Cardiac fibroblast (primary cell): ENCODE measurements around the gene SRGAP3.

Source experiments
- DNase-seq, 2 donors: peaks; one replicate each; pipeline versions ENCODE4 v3.0.0 to v3.0.0-alpha.2; 2010; ENCODE audit warnings: low read depth in 2 of 2
- H3K4me3 ChIP-seq, 2 donors: replicated peaks in 1 of 2; 1 replicate in 1 of 2; 2 replicates in 1 of 2; pipeline ENCODE4 v1.5.1; 2011; ENCODE audit warnings: low read depth in 2 of 2, low read length in 2 of 2, mild to moderate bottlenecking in 2 of 2, moderate library complexity in 1 of 2
- CTCF ChIP-seq: IDR thresholded peaks from one replicate; pipeline ENCODE4 v1.5.1; 2011; ENCODE audit warnings: low read depth, mild to moderate bottlenecking, low read length, inconsistent platforms

SRGAP3 gene

GRCh38 chr3:9254764-9255163 lies 5.3 kb upstream of the SRGAP3 start:
- DNase-seq = no peak
- H3K4me3 ChIP-seq = no peak overlapping the region
- TF ChIP-seq CTCF = no peak

GRCh38 chr3:9253327-9253726 lies 3.9 kb upstream of the SRGAP3 start:
- DNase-seq = no peak
- no peak overlapping the region for H3K4me3 ChIP-seq
- TF ChIP-seq CTCF = no peak

- no peak for DNase-seq
- no peak for TF ChIP-seq CTCF
- no peak overlapping the region for H3K4me3 ChIP-seq
Observed at GRCh38 chr3:9251055-9251786, 1.8 kb upstream of the SRGAP3 start.

- H3K4me3 ChIP-seq = no peak overlapping the region
- TF ChIP-seq CTCF = no peak
Observed at GRCh38 chr3:9250236-9250635, 790 bp upstream of the SRGAP3 start.

GRCh38 chr3:9248522-9249271 lies 749 bp downstream of the SRGAP3 start:
- TF ChIP-seq CTCF = no peak
- peak overlapping the region; percentile 36 to 49 for H3K4me3 ChIP-seq
- no peak for DNase-seq

More at GRCh38 chr3:9250236-9250635, 790 bp upstream of the SRGAP3 start:
- DNase-seq = no peak

- H3K4me3 ChIP-seq = no peak overlapping the region
- no peak for DNase-seq
- no peak for TF ChIP-seq CTCF
Observed at GRCh38 chr3:9247941-9248521, 1.4 kb downstream of the SRGAP3 start.
